GM21737 (cell line): Measurements from ENCODE around the gene PPP1R16B.

Experiments used
- ATAC-seq: cut with Tn5 transposase; IDR thresholded peaks from one replicate; pipeline ENCODE4 v1.9.1; 2021; ENCODE audit warnings: mild to moderate bottlenecking, moderate library complexity; ENCODE audit not compliant: unreplicated experiment

The PPP1R16B gene

DNA sequence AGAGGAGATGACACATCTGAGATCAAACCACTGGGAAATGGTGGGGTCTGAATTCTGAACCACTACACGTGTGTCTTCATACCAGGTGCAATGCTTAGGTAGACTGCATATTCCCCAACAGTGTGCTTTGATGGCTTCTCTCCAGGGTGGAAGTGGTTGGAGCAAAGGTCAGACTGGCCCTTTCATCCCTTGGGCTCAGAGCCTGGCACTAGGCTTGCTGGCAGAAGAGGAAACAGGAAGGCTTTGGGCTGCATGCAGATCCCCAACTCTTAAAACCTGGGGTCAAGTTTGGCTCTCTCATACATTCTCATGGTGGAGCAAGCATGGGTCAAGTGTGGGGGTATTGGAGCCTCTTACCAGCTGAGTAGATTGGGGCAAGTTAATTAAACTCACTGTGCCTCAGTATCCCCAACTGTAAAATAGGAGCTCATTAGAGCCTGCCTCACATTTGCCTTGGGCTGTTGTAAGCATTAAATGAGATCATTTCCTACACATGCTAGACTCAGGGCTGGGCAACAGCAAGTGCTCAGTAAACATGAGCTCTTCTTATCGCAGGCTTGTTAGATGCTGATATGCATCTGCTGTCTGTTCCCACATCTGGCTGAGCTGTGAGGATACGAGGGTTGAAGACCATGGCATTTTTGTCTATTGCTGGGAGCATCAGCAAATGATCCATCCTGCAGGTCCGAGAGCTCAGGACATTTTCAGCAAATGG is 69.1 kb downstream of the PPP1R16B start:
- ATAC-seq = no peak

DNA sequence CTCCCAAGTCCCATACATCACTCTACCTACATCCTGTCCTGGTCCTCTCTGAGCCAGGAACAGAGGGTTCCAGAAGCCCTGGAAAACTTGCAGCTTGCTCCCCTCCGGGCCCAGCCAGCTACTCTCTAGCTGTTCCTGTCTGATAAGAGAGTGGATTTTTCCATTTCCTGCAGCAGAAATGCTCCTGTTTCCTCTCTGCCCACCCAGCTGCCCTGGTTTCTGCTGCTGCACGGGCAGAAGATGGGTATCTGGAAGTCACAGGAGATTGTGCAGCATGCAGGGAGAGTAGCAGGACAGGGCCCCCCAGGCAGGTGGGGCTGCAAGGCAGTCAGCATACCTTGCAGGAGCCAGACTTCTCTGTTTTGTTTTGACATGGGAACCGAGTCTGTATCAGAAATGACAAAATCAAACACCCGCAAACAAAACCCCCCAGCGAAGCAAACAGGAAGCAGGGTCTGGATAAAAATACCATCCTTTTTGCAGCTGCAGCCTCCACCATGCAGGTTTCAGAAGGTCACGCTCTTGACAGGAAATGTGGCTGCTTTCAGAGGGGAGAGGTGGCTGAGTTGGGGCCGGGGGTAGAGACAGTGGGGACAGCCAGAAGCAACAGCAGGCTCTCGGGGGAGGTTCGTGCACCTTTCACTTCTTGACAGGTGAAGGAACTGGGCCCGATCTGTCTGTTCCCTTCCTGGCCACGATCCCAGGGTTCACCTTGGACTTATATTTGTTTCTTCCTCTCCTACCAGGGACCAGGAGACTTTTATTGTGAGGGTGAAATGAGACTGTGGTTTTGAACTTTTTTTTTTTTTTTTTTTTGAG is 69.9 kb downstream of the PPP1R16B start:
- ATAC-seq = peak; percentile 58

DNA sequence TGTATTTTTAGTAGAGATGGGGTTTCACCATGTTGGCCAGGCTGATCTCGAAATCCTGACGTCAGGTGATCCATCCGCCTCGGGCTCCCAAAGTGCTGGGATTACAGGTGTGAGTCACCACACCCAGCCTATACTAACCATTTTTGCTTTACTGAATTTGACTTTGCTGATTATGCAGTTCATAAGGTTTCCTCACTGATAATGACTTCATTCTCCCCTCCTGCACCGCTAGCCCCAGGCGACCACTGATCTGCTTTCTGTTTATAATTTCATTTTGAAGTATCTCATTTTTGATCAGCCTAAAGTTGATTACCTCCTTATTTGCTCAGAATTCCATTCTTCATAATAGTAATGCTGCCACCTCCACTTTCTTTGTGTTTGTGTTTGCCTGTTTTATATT is 72.0 kb downstream of the PPP1R16B start:
- no peak for ATAC-seq

DNA sequence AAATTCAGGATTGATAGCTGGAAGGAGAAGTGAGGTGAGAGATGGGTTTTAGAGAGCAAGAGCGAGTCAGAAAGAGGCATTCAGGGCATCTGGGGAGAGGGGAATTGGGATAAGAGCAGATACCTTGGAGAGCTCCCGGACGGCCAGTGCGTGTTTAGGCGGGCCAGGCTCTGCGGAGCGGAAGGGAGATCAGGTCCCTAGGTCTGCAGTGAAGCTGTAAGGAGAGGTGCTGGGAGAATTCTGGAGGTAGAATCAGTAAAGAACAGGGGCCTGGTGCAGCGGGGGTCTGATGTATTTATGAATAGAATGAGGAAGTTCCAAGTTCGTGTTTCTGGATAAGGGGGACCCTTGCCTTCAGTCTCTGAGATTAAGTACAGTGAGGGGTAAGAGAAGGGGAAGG is 73.4 kb downstream of the PPP1R16B start:
- no peak for ATAC-seq

DNA sequence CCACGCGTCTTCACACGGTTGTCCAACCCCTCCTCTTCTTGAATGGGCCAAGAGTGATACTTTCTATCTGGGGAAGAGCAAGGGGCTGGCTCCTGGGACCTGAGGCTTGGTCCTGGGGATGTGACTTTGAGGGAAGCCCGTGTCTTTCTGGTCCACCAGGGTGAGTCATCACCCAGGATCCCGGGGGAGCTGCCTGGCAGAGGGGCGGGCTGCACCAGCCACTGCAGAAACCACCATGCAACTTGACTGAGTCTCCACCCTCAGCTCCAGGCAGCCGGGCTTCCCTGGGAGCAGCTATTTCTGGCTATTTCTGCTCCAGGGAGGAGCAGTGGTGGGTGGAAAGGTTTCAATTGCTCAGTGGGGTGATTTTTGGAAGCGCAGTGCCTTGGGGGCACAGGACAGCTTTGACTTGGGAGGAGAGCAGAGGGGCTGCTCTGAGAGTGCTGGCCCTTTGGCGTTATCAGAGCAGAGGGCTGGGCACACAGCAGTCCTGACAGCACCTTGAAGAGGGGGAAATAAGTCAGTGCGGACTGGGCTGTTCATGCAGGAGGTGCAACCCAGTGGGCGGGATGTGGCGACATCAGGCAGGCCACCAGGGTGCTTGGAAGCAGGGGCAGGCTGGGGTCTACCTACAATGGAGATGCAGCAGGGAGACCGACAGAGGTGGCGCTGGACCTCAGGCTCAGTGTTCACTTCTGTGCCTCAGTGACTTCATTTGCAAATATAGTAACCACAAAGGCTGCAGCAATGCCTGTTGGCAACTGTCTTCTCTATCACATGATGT is 75.6 kb downstream of the PPP1R16B start:
- ATAC-seq = no peak

DNA sequence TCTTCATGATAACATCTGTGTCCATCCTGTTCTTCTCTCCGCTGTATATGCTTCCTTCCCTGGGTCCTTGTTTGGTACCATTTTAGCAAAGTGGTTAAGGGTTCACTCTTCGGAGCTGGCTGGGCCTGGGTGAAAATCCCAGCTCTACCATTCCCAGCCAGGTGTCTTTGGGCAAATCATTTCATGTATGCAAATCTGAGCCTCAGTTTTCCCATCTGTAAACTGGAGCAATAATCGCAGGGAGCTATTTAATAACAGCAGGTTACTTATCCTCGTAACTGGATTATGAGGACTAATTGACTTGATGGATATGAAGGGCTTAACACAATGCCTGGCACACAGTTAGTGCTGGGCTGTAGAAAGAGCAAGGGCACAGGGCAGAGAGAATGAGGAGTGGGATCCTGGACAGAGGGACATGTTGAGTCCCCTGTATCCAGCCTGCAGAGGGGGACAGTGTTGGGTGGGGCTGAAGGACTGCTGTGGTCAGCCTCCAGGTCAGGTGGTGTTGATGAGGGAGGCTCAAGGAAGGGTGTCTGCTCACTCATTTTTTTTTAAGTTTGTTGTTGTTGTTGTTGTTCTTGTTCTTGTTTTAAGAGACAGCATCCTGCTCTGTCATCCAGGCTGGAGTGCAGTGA is 76.4 kb downstream of the PPP1R16B start:
- ATAC-seq = no peak

DNA sequence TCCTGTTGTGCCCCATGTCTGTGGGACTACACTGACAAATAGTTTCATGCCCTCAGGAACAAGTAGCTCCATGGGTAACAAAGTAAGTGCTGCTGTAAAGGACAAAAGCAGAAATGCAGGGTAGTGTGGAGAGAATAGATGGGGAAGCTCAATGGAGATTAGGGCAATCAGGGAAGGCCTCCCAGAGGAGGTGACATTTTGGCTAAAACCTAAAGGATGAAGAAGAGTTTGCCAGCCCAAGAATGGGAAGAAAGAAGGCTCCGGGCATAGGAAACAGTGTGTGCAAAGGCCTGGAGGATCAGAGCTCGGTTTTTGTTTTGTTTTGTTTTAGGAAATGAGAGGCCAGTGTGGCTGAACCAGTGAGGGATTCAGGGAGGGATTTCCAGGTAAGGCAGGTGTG is 77.1 kb downstream of the PPP1R16B start:
- ATAC-seq = no peak

DNA sequence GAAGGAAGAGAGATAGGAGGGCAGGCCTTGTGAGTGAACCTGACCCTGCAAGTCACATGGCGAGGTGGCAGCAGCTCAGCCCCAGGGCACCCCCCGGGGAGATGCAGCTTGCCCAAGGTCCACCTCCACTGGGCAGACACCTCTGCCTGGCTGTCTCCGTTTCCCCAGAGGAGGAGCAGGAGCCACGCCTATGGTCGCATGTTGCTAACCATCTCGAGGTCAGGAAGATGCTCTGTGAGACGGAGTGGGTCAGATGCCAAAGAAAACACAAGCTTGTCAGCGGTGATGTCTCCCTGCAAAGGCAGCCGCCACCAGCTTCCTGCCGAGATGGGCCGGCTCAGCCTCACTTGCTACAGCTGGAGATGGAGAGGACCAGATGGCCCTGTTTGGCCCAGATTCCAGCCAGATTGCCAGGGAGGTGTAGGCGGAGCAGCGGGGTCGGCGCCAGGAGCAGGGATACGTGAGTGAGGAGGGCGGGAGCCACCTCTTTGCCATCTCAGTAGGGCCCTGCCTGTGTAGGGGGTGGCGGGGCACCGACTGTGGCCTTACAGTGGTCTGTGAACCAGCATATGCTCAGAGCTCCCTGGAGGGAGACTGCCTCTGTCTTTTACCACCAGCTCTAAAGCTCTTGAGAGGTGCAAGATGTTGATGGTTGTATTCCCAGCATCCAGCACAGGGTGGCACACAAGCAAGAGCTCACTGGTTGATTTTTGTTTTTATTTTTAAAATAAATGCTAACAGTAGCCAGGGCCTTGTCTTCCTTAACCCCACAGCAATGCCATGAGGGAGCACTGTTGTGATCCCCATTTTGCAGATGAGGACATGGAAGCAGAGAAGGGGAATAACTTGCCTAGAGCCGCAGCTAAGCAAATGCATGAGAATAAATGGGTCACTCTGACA is 77.8 kb downstream of the PPP1R16B start:
- ATAC-seq = no peak

DNA sequence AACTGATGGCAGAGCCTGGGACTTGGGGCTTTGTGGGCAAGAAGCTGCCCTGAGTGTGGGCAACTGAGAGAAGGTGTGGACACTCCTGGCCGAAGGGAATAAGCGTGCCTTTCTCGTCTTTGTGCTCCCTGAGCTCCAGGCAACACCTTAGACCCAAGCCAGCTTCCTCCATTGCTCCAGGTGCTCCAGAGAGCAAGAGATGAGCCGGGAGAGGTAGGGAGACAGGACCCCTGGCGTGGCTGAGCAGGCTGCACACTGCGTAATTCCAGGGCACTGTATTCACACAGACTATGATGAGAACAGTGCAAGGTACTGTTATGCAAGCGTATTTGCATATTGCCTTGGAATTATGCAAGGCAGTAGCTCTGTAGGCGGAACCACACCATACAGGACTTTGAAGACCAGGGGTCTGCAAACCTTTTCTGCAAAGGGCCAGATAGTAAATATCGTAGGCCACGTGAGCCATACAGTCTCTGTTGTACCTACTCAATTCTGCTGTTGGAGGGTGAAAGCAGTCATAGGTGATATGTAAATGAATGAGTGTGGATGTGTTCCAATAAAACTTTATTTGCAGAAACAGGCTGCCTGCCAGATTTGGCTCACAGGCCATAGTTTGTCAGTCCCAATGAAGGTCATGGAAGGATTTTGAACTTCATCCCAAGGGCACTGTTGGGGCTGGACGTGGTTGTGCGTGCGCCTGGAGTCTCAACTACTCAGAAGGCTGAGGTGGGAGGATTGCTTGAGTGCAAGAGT is 78.7 kb downstream of the PPP1R16B start:
- ATAC-seq = no peak

DNA sequence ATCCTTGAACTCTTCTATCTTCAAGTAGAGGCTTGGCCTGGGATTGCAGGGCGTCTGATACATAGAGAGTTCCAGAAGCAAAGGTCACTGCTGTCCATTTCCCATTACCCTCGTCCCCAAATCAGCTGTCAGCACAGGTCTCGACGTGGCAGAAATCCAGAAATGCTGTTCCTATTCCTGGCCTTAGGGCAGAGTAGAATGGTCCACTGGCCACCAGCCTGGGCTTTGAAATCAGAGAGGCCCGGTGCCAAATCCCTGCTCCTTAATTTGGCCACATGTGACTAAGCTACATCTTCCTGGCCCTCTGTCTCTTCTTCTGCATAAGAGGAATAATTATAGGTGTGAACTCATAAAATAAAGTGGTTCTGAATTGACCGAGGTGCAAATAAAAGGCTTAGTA is 79.9 kb downstream of the PPP1R16B start:
- no peak for ATAC-seq

DNA sequence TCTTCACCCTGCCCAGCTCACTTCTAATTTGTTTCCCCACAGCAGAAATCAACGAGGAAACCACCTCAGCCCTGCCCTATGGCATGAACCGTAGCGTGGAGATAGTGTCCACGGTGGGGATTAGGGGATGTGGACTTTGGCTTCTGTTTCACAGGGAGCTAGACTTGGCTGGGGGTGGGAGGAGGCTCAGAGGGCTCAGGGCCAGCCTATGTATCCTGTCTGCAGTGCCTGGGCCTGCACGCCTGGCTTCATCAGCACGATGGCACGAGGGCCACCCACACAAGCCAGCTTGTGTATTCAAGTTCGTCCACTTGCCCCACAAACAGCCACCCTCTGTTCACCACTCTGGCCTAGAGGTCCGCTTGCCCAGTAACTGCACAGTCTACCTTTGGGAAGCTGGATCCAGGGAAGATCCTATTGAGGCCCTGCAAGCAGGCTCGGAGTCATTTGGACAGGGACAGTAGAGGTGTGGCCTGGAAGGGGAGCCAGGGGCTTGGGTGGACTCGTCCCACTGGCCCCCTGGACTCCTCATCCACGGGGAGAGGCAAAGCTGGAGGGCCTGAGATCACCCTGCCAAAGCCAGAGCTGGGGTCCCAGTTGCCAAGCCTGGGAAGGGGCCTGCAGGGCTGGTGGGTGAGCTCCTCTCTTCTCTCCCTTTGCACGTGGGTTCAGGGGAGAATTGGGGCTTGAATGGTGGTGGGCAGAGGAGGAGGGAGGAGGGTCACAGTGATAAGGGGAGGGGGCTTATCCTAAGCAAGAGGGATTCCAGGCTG is 82.7 kb downstream of the PPP1R16B start:
- ATAC-seq = no peak

DNA sequence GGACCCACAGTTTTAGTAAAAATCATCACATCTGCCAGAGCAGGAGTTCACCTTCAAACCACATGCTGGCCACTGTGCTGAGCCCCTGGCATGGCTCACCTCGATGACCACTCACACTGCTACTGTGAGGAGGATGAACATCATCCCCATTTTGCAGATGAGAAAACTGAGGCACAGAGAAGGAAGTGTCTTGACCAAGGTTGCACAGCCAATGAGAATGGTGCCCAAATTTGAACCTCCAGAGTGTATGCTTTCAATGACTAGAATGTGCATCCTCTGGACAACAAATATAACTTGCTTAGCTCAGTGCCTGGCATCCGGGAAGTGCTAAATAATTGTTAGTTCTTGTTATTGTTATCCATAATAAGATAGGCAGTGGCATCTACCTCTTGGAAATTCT is 83.6 kb downstream of the PPP1R16B start:
- no peak for ATAC-seq

DNA sequence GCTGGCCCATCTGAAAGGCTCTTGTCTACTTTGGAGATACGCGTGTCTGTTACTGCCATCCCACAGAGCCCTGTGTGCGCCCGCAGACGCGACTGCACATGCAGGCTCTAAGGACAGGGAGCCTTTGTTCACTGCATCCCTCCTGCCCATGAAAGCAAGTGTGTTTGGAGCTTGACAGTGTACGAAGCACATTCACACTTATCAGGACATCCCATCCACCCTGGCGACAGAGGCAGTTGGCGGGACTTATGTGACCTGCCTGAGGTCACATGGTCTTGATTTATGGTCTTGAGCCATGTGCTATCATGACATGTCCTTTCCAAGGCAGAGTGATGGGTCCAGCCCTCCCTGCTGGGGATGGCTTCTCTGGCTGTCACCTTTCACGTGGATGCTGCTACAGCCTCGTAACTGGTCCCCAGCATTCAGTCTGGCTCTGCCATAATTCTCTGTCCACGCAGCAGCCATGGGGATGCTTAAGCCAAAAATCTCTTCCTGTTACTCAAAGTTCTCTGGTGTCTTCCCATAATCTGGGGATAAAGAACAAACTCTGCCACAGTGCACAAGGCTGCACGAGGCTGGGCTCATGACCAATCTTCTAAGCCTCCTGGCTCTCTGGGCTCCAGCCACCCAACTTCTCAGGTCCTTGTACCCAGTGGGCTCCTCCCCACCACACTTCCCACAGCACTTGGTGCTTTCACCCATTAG is 84.4 kb downstream of the PPP1R16B start:
- ATAC-seq = no peak

DNA sequence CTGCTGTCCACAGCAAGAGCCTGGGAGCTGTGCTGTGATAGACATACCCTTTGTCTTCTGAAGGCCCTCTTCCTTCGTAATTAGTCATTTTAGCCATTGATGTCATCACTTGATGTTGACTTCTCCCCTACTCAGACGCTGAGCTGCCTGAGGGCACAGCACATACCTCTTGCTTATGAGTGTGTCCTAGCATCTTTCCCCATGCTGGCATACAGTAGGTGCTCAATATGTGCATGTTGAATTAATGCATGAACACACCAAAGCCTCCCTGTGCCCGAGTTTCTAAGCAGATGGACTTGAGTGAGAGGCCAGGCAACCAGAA is 85.0 kb downstream of the PPP1R16B start:
- ATAC-seq = no peak

DNA sequence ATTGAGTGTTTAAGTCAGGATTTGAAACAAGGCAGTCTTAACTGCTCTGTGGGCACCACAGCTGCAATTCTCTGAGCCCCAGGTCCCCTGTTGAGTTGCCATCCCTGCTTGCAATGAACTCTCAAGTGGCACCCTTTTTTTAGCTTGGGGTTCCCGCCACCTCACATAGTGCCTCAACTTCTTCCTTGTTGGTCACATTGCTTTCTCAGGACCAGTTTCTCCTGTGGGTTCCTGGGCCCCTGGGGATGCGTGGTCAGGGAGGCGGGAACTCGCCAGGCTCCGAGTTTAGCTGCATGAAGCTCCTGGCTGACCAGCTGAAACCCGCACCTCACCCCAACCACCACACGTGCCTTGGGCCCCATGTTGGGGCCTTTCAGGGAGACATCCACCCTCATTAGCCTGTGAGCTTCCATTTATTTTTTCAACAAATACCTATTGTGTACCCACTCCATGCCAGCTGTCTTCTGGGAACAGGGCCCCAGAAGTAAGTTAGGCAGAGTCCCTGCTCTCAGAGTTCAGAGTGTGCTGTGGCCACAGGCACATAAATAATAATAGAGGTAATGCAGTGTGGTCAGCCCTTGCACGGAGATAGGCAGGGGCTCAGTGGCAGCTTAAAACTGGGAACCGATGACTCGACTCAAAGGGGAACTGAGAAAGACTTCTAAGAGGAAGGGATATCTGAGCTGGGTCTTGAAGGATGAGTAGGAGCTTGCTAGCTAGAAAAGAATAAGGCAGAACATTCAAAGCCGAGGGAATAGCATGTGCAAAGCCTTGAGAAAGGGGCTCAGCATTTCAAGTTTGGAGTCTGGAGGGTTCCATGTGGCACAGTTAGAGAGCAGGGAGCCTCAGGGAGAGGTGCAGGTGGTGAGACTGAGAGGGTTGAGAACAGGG is 86.8 kb downstream of the PPP1R16B start:
- peak; percentile 46 for ATAC-seq

DNA sequence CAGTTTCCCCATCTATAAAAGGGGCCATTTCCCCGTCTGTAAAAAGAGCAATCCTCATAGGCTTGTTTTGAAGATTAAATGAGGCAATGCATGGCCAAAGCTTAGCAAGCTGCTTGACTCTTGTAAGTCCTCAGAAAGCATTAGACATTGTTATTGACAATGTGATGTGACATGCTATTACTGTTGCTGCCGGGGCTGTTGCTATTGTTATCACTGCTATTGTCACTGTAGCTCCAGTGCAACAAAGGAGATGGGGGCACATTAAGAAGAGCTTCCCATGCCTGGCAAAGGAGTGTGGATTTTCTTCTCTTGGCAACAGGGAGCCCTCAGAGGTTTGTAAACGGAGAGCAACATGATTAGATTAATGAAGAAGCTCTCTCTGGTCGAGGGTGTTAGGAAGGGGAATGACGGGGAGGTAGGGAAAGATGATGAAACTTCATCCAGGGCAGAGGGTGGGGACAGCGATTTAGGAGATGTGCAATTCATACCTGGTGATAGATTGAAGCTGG is 87.6 kb downstream of the PPP1R16B start:
- no peak for ATAC-seq

DNA sequence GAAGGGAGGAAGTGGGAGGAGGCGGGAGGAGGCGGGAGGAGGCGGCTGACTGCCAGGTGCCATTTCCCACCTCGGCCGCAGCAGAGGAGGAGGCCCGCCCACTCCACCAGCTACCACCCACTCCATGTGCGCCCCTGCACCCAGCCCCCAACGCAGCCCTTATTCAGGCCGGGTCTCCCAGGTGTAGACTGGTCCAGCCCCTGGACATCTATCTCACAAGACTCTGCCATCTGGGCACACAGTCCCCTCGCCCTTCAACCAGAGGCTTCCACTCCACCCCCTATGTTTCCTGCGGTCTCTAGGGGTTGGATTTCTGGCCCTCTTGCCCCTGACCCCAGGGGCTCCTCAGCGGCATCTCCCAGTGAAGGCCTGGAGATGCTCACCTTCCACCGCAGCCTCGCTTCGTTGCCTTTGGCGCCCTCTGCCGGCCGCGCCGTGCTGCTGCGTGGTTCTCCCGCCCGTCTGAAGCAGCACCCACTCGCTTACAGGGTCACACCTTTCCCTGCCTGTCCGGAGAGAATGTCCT is 88.1 kb downstream of the PPP1R16B start:
- ATAC-seq = peak; percentile 50
